GM19463 (cell line): ENCODE data around the gene MPPE1.
A peak's percentile ranks its signal among the peaks of the same experiment; 100 is the strongest.
"Not testable (repeated sequence)": the region's sequence is repeated elsewhere in the genome, so short reads cannot be mapped to it uniquely, and the experiment has no call there.

Source experiments
- ATAC-seq: cut with Tn5 transposase; IDR thresholded peaks from one replicate; pipeline ENCODE4 v1.9.1; 2021; ENCODE audit warnings: mild to moderate bottlenecking, moderate library complexity; ENCODE audit not compliant: unreplicated experiment

The MPPE1 gene

DNA sequence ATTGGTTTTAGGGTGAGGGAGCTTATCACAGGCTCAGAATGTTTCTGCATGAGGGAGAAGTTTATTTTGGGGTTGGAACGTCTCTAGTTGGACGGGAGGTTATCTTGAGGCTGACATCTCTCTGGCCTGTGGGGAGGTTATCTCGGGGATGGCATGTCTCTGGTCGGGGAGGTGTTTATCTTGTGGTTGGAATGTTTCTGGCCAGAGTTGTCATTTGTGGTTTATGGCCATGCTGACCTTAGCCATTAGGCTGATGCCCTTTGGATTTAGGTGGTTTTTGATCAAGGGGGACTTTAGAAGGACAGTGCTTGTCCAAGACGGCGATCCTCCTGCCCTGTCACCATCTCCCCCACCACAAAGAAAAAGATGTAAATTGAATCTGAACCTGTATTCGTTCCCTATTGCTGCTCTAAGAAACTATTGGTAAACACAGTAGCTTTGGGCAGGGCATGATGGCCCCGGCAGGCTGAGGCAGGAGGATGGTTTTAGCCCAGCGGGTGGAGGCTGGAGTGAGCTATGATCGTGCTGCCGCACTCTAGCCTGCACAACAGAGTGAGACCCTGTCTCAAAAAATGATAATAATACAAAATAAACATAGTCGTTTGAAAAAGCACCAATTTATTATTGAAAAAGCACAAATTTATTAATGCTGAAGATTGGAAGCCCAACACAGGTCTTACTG lies 17.8 kb upstream of the MPPE1 start:
- no peak for ATAC-seq

- ATAC-seq = no peak
Observed at GRCh38 chr18:11923450-11923849, 15.3 kb upstream of the MPPE1 start.

- ATAC-seq = not testable (repeated sequence)
Observed at GRCh38 chr18:11919522-11919921, 11.4 kb upstream of the MPPE1 start.

DNA sequence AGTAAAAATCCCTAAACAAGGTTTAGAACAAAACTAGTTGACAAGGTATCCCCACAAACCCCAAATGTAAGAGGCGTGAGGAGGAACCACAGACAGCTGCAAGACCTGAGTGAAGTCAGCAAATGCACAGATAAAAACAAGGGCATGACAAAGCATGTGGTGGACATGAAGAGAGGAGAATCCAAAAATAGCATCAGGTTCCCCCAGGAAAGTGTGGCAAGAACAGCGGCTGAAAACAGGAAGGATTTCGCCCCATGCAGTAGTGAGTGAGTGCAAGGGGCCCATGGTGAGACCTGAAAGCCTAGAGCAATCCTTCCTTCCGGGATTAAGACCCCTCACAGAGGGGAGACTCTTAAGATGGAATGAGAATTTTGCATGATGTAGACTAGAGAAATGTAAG lies 8.8 kb upstream of the MPPE1 start:
- not testable (repeated sequence) for ATAC-seq

DNA sequence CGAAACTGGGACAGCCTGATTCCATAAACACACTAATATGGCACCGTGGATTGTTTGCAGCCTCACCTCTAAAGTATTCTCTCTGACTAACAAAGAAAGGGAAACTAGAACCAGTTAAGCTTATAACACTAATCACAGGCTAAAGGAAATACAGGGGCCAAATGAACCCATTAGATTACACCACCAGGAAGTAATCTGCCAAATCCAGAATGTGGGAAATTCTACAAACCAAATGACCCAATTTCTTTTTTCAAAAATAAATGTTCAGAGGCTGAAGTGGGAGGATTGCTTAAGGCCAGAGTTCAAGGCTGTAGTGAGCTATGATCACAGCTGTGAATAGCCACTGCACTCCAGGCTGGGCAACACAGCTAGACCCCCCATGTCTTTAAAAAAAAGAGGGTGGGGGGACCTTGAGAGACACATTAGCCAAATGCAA lies 1.5 kb upstream of the MPPE1 start:
- no peak for ATAC-seq

DNA sequence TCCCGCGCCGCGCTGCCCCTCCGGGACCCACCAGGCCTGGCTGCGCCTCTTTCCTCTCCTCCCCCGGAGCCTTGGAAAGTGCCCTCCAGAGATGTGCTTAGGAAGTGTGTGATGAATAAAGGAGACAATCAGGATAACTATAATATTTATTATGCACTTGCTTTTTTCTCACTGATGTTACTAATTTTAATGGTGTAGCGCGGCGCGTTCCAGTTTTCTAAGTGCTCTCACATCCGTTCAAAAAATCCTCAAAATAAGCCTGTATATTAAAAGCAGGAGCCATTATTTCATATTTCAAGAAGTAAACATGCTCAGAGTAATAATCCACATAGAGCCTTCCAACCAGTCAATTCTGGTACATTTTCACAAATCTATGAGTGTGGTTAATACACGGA lies 941 bp upstream of the MPPE1 start:
- peak; percentile 29 for ATAC-seq

GRCh38 chr18:11906926-11907874 lies 917 bp downstream of the MPPE1 start:
- no peak for ATAC-seq

DNA sequence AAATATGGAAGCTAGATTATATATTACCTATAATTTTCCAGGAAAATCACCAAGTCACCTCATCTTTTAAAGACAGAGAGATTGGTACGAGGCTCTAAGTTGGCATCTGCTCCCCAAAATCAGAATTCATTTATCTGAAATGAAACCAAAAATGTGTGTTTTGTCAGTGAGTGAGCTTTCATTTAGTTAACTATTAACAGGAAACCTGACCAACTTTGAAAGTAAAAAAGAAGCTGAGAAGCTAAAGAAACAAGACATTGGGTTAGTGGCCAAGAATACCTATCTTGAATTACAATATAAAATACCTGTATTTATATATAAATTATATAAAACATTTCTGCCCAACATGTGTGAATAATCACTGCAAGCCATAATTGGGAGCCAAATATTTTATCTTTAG lies 1.9 kb downstream of the MPPE1 start:
- no peak for ATAC-seq

DNA sequence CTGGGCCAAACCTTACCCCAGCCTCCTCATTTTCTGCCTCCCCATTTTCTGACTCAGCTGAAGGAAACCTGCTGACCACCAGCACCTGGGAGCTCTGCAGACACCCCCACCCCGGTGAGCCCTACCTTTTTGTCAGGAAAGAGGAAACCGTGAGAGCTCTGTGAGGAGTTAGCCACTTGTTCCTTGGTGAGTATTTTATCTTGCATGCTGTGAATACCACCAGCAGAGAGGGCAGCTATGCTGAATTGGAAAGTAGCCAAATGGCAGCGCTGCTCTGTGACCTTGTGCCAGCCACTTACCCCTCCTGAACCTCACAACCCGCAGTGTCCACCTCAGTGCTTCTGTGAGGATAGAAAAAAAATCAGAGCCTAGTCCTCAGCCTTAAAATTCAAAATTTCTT lies 2.5 kb downstream of the MPPE1 start:
- no peak for ATAC-seq

GRCh38 chr18:11902522-11903292 lies 5.4 kb downstream of the MPPE1 start:
- ATAC-seq = no peak

DNA sequence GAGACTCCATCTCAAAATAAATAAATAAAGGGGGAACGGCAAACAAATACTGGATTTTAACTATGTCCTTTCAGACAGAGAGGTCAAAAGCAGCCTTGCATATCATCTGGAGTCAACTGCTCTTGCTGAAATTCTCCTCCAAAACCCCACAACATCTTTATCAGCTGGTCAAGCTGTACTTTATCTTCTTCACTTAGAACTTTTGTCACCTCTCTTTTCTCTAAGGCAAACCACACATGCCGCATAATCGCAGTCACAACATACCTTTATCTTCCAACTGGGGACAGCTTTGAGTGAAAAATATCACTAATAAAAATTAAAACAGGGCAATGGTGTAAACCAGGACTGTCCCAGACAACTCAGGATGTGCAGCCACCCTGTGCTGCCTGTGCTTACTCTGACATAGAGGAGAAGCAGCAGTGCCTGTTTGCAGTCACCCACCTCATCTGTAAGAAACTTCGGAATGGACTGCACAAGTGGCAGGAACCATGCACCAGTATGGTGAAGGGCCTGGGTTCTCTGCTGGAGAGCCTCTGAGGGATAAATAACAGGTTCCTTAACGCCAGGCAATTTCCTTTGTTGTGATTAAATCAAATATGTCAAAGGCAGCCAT lies 6.2 kb downstream of the MPPE1 start:
- ATAC-seq = no peak

DNA sequence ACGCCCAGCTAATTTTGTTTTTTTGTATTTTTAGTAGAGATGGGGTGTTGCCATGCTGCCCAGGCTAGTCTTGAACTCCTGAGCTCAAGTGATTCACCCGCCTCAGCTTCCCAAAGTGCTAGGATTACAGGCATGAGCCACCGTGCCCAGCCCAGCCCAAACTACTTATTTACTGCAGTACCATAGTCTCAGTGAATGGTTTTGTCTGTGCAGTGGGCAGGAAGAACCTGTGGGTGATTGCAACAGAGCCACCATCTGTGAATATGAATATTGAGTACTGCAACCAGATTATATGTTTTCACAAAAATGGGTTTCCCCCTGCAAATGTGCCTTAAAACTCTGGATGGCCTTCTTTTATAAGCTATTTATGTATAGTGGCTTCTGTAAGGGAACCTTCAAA lies 9.1 kb downstream of the MPPE1 start:
- no peak for ATAC-seq

DNA sequence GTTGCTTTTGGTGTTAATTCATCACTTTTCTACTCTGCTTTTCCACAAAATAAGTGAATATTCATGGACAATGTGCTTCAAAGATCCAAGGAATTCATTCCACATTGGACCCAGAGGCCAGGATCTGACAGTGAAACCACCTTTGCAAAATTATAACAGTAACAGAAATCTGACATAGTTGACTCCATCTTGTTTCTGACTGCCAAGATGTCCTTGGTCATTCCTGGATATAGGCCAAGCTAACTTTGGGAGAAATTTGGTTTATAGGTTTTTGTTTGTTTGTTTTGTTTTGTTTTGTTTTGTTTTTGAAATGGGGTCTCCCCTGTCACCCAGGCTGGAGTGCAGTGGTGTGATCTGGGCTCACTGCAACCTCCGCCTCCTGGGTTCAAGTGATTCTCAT lies 10.3 kb downstream of the MPPE1 start:
- no peak for ATAC-seq

DNA sequence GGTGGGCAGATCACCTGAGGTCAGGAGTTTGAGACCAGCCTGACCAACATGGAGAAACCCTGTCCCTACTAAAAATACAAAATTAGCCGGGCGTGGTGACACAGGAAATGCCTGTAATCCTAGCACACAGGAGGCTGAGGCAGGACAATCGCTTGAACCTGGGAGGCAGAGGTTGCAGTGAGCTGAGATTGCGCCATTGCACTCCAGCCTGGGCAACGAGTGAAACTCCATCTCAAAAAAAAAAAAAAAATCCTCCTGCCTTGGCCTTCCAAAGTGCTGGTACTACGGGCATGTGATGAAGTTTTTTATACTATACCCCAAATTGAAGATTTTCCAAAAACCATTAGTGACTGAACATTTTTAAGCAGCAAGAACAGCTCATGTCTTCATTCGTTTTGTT lies 15.7 kb downstream of the MPPE1 start:
- not testable (repeated sequence) for ATAC-seq

- ATAC-seq = no peak
Observed at GRCh38 chr18:11891737-11892136, 16.4 kb downstream of the MPPE1 start.

GRCh38 chr18:11889284-11889683 lies 18.8 kb downstream of the MPPE1 start:
- ATAC-seq = no peak

DNA sequence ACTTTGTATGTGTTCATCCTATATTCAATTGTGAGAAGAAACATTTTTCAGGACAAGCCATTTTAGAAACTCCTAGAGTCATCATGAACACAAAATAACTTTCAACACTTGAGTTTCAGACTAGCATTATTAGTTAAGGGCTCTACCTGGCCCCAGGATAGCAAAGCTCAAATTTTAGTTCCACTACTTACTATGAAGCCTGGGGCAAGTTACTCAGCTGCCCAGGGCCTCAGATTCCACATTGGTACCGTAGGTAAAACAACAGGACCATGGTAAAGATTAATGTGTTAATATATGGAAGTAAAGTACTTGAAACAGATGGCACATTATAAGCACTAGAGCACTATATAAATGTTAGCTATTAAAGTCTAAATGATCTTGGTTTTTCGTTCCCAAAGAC lies 19.4 kb downstream of the MPPE1 start:
- no peak for ATAC-seq

GRCh38 chr18:11887328-11888128 lies 20.6 kb downstream of the MPPE1 start:
- no peak for ATAC-seq

DNA sequence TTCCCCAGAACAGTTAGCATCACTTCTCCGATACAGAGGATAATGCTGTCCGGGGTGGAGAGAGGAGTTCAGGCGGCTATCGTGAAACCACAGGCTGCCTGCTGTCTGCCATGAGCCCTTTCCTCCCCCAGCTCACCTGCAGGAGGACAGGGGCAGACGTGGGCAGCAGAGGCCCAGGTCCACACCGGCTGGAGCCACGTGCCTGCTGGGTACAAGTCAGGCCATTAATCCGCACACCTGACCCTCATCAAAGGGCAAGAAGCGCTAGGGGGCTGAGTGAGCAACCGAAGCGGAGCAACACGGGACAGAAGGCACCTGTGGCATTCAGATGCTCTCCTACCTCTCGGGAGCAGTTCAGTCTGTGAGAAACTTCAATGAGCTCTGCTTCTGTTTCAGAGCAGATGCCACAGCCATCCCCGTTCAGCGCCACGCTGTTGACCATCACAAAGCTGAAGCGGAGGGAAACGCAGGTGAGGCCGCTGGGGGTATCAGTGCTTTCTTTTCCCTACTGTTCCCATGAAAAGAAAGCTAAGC lies 21.5 kb downstream of the MPPE1 start:
- no peak for ATAC-seq
